Stimulated activated memory B cell treated with anti-CD40 and anti-IgM and Interleukin-4, amounts not matched to agents 10 μg/mL and 1 μg/mL and 100 μg/mL, for 72 hours (primary cell): ENCODE data around the gene BAZ1B.
"Not testable (repeated sequence)": the region's sequence is repeated elsewhere in the genome, so short reads cannot be mapped to it uniquely, and the experiment has no call there.

Source experiments
- ATAC-seq: fragments of 150-1000 bp; cut with Tn5 transposase; 2 replicates; pipeline ENCODE4 v1.10.0; 2021
- H3K27ac Mint-ChIP-seq: one replicate; pipeline ENCODE4 v1.8.0; 2022; ENCODE audit warnings: mild to moderate bottlenecking, mixed read lengths
- H3K27me3 Mint-ChIP-seq: one replicate; pipeline ENCODE4 v1.8.0; 2022; ENCODE audit warnings: mixed read lengths
- H3K36me3 Mint-ChIP-seq: one replicate; pipeline ENCODE4 v1.8.0; 2022; ENCODE audit warnings: mixed read lengths
- H3K4me1 Mint-ChIP-seq: one replicate; pipeline ENCODE4 v1.8.0; 2022; ENCODE audit warnings: mixed read lengths
- H3K4me3 Mint-ChIP-seq: one replicate; pipeline ENCODE4 v1.8.0; 2022; ENCODE audit warnings: mild to moderate bottlenecking, moderate library complexity, mixed read lengths
- H3K9me3 Mint-ChIP-seq: one replicate; pipeline ENCODE4 v1.8.0; 2022; ENCODE audit warnings: mixed read lengths

Gene BAZ1B

GRCh38 chr7:73436031-73436929 is 85.8 kb downstream of the BAZ1B start:
- Mint-ChIP-seq H3K9me3 (peaks cover 3% of the 10 kb centered on the region), H3K27ac (no peak overlapping the region), H3K4me1 (peaks cover 19% of the 10 kb centered on the region), H3K27me3 (peaks cover 28% of the 10 kb centered on the region), H3K36me3 (peaks cover 24% of the 10 kb centered on the region), H3K4me3 (no peak overlapping the region)
- no peak for ATAC-seq

GRCh38 chr7:73435471-73436009 is 86.6 kb downstream of the BAZ1B start:
- no peak for ATAC-seq
- peaks cover 3% of the 10 kb centered on the region for H3K9me3 Mint-ChIP-seq
- H3K27ac Mint-ChIP-seq: no peak overlapping the region
- H3K4me1 Mint-ChIP-seq: peaks cover 19% of the 10 kb centered on the region
- H3K36me3 Mint-ChIP-seq: peaks cover 16% of the 10 kb centered on the region
- peaks cover 33% of the 10 kb centered on the region for H3K27me3 Mint-ChIP-seq
- no peak overlapping the region for H3K4me3 Mint-ChIP-seq

GRCh38 chr7:73434701-73435069 is 87.4 kb downstream of the BAZ1B start:
- peaks cover 3% of the 10 kb centered on the region for H3K9me3 Mint-ChIP-seq
- H3K36me3 Mint-ChIP-seq: peaks cover 9% of the 10 kb centered on the region
- H3K27me3 Mint-ChIP-seq: peaks cover 38% of the 10 kb centered on the region
- ATAC-seq: no peak
- peak overlapping the region; percentile 76 for H3K4me3 Mint-ChIP-seq
- H3K4me1 Mint-ChIP-seq: peaks cover 19% of the 10 kb centered on the region
- no peak overlapping the region for H3K27ac Mint-ChIP-seq

GRCh38 chr7:73433924-73434700 is 88.0 kb downstream of the BAZ1B start:
- no peak overlapping the region for H3K27ac Mint-ChIP-seq

GRCh38 chr7:73432676-73433075 is 89.4 kb downstream of the BAZ1B start:
- H3K9me3 Mint-ChIP-seq: peaks cover 3% of the 10 kb centered on the region
- no peak overlapping the region for H3K27ac Mint-ChIP-seq
- H3K4me3 Mint-ChIP-seq: no peak overlapping the region
- H3K4me1 Mint-ChIP-seq: peaks cover 16% of the 10 kb centered on the region
- H3K36me3 Mint-ChIP-seq: no peaks in the 10 kb centered on the region
- H3K27me3 Mint-ChIP-seq: peaks cover 41% of the 10 kb centered on the region
- no peak for ATAC-seq

More at GRCh38 chr7:73433924-73434700, 88.0 kb downstream of the BAZ1B start:
- peak overlapping the region; percentile 76 for H3K4me3 Mint-ChIP-seq
- H3K27me3 Mint-ChIP-seq: peaks cover 41% of the 10 kb centered on the region
- H3K9me3 Mint-ChIP-seq: peaks cover 3% of the 10 kb centered on the region
- ATAC-seq: peak; percentile 34
- H3K4me1 Mint-ChIP-seq: peaks cover 19% of the 10 kb centered on the region
- peaks cover 4% of the 10 kb centered on the region for H3K36me3 Mint-ChIP-seq

- Mint-ChIP-seq H3K27me3 (peaks cover 39% of the 10 kb centered on the region), H3K9me3 (peaks cover 3% of the 10 kb centered on the region), H3K36me3 (no peaks in the 10 kb centered on the region), H3K4me3 (no peak overlapping the region), H3K27ac (no peak overlapping the region), H3K4me1 (peaks cover 6% of the 10 kb centered on the region)
- no peak for ATAC-seq
Measured at GRCh38 chr7:73431041-73431835, 90.9 kb downstream of the BAZ1B start.

GRCh38 chr7:73430540-73430939 is 91.6 kb downstream of the BAZ1B start:
- peaks cover 34% of the 10 kb centered on the region for H3K27me3 Mint-ChIP-seq
- not testable (repeated sequence) for H3K4me1 Mint-ChIP-seq, H3K36me3 Mint-ChIP-seq, H3K9me3 Mint-ChIP-seq, H3K27ac Mint-ChIP-seq, H3K4me3 Mint-ChIP-seq, ATAC-seq

- no peak for ATAC-seq
Measured at GRCh38 chr7:73429622-73430505, 92.2 kb downstream of the BAZ1B start.

GRCh38 chr7:73429215-73429614 is 92.9 kb downstream of the BAZ1B start:
- no peak overlapping the region for H3K4me3 Mint-ChIP-seq
- H3K9me3 Mint-ChIP-seq: no peaks in the 10 kb centered on the region
- no peak overlapping the region for H3K27ac Mint-ChIP-seq
- ATAC-seq: no peak
- H3K4me1 Mint-ChIP-seq: peaks cover 7% of the 10 kb centered on the region
- no peaks in the 10 kb centered on the region for H3K36me3 Mint-ChIP-seq
- peaks cover 35% of the 10 kb centered on the region for H3K27me3 Mint-ChIP-seq

More at GRCh38 chr7:73429622-73430505, 92.2 kb downstream of the BAZ1B start:
- peaks cover under 1% of the 10 kb centered on the region for H3K4me1 Mint-ChIP-seq
- no peak overlapping the region for H3K27ac Mint-ChIP-seq
- H3K4me3 Mint-ChIP-seq: no peak overlapping the region
- H3K9me3 Mint-ChIP-seq: peaks cover 3% of the 10 kb centered on the region
- H3K27me3 Mint-ChIP-seq: peaks cover 34% of the 10 kb centered on the region
- H3K36me3 Mint-ChIP-seq: no peaks in the 10 kb centered on the region

- no peak for ATAC-seq
- H3K36me3 Mint-ChIP-seq: no peaks in the 10 kb centered on the region
- H3K27me3 Mint-ChIP-seq: peaks cover 42% of the 10 kb centered on the region
- no peak overlapping the region for H3K27ac Mint-ChIP-seq
- H3K4me1 Mint-ChIP-seq: peaks cover 12% of the 10 kb centered on the region
- no peak overlapping the region for H3K4me3 Mint-ChIP-seq
- H3K9me3 Mint-ChIP-seq: no peaks in the 10 kb centered on the region
Measured at GRCh38 chr7:73427902-73428787, 93.9 kb downstream of the BAZ1B start.

- no peak for ATAC-seq
- Mint-ChIP-seq H3K4me3 (no peak overlapping the region), H3K27ac (no peak overlapping the region), H3K9me3 (no peaks in the 10 kb centered on the region), H3K4me1 (peaks cover 13% of the 10 kb centered on the region), H3K36me3 (no peaks in the 10 kb centered on the region), H3K27me3 (peaks cover 42% of the 10 kb centered on the region)
Measured at GRCh38 chr7:73426016-73426415, 96.1 kb downstream of the BAZ1B start.

- ATAC-seq: no peak
- H3K9me3 Mint-ChIP-seq: no peaks in the 10 kb centered on the region
Measured at GRCh38 chr7:73425356-73425983, 96.6 kb downstream of the BAZ1B start.

GRCh38 chr7:73424489-73424885 is 97.6 kb downstream of the BAZ1B start:
- Mint-ChIP-seq H3K27me3 (peaks cover 38% of the 10 kb centered on the region), H3K4me1 (peaks cover 13% of the 10 kb centered on the region), H3K36me3 (no peaks in the 10 kb centered on the region), H3K9me3 (no peaks in the 10 kb centered on the region), H3K27ac (no peak overlapping the region), H3K4me3 (peak overlapping the region; percentile 64)
- no peak for ATAC-seq

More at GRCh38 chr7:73425356-73425983, 96.6 kb downstream of the BAZ1B start:
- H3K36me3 Mint-ChIP-seq: no peaks in the 10 kb centered on the region
- peaks cover 45% of the 10 kb centered on the region for H3K27me3 Mint-ChIP-seq
- H3K4me1 Mint-ChIP-seq: peaks cover 13% of the 10 kb centered on the region
- no peak overlapping the region for H3K27ac Mint-ChIP-seq
- H3K4me3 Mint-ChIP-seq: no peak overlapping the region
